Raji (cell line): ENCODE measurements around the gene MITF.

Experiments
- POLR2A ChIP-seq: IDR thresholded peaks from 2 replicates; pipeline ENCODE4 v1.6.1; 2011; ENCODE audit warnings: low read depth, low read length, control low read depth; ENCODE audit not compliant: insufficient read depth

Gene MITF

DNA sequence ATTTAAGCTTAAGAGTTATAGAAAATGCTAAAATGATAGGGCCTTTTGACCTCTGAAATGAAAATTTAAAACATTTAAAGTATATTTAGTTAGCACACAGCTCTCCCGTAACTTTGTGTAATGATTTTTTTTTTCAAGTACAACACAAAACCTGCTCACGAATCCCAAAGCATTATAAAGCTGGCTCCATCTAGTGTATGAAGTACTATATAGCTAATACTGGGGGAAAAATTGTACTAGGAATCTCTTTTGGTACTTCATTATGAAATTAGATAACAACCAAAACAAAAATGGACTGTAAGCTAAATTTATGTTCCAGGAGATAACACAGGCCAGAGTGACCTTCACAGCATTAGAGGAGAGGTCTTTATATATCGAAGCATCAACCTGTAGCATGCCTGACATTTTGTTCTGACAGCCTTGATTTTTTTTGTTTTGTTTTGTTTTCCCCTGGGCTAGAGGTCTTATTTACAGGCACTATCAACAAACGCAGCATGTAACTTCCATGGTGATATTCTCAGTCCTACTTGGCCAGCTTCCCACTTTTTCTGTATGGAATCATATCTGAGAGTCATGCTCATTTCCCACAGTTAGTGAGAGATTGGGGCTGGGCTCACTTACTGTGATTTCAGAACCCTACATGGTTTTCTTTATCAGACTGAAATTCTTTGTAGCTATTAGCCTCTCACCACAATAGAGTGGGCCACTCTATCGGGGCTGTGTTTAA, 116.3 kb downstream of the MITF start:
- no peak for TF ChIP-seq POLR2A

DNA sequence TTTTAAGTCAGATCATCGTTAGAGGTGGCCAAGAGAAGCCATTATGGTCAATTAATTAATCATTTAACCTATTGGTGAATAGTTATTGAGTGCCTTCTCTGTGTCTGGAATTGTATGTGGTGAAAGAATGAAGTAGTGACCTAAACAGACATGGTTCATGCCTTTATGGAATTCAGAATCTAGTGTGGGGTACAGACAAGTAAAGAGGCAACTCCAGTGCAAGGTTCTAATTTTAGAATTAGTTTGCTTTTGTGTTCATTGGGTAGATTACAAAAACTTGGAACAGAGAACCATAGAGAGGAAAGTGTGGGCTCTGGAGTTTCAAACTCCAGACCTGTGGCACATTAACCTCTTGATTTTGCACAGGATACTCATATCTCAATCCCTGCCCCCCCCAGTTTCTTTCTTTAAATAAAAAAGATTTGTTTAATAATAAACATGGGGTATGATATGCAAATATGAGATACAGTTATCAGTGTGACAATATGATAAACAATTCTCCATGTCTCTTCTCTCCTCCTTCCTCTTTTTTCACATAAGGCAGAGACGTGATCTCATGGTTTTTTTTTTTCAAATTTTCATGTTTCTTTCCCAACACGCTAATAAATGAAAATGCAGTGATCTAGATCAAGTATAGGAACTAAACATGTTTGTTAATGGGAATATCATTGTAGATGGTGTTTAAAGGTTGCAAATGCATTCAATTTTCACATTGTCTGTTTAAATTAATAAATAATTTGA, 117.9 kb downstream of the MITF start:
- TF ChIP-seq POLR2A = no peak

DNA sequence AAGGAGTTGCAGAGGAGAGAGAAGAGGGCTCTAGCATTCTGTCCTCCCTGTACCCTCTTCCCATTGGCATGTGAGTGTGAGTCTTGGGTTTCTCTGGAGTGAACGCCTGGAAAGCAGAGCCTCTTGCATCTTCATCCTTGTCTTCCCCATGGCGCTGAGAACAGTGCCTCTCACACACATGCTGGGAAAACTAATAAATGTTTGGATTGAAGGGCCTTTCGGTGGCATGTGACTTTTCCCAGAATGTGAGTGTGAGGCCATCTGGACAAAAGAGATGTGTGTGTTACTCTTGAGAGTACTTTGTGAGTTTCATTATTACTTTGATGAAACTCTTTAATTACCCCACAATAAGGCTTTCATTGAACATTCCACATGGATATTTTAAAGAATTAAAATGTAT, 122.3 kb downstream of the MITF start:
- no peak for TF ChIP-seq POLR2A

DNA sequence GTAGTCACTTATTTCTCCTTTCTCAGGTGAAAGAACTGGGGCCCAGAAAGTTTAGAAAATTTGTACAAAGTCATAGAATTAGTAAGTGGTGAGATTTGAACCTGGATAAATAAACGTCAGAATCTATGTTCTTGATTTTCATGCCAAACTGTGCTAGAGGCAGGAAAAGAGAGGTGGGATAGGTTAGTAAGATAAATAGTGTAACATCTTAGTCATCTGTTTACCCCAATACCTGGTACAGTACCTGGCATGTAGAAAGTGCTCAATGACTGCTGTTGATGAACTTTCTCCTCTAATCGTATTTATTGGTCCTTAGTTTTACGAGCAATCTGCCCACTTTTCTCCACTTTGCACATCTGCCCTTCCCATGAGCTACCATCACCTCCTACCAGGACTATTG, 124.9 kb downstream of the MITF start:
- TF ChIP-seq POLR2A = no peak

DNA sequence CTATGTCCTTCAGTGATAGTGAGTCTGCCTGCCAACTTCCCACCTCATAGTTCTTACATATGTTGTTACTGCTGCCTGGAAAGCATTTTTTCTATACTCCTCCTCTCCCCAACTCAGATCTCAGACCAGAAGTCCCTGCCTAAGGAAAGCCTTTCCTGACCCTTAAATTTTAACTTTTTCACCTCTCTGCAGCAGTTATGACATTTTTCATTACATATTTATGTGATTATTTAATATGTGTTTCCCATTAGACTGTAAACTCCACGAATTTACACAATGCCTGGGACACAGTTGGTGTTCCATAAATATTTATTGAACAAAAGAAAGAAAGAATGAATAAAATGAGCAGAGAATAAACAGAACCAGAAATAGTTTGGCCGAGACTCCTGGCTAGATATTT, 125.5 kb downstream of the MITF start:
- no peak for TF ChIP-seq POLR2A

DNA sequence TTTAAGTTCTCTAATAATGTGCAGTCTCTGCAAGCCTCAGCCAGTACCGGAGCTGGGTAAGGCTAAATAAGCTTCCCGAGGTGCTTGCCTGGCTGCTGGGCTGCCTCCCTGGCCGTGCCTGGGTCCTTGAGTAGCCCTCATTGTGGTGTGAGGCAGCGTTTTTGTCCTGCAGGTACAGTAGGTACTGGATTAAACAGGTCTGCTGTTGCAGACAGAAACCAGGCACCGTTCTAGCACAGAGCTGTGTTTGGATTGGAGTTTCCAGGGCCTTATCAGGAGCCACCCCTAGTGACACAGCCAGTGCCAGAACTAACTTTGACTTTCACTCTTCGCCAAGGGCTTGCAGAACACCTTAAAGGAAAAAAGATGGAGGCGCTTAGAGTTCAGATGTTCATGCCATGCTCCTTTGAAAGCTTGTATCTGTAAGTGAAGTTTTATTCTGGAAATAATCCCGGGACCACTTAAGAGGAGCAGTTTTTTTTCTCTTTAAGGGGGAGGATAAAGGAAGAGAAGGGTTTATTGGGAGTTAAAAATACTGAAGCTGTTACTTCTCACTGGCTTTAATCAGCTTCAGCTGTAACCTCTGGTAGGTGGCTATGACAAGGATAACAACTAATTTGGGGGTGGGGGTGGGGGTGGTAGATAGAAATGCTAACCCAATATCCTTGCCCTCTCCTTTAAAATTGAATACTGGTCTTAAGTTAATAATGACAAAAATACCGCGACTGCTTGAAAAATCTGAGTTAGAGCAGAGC, 126.8 kb downstream of the MITF start:
- no peak for TF ChIP-seq POLR2A

DNA sequence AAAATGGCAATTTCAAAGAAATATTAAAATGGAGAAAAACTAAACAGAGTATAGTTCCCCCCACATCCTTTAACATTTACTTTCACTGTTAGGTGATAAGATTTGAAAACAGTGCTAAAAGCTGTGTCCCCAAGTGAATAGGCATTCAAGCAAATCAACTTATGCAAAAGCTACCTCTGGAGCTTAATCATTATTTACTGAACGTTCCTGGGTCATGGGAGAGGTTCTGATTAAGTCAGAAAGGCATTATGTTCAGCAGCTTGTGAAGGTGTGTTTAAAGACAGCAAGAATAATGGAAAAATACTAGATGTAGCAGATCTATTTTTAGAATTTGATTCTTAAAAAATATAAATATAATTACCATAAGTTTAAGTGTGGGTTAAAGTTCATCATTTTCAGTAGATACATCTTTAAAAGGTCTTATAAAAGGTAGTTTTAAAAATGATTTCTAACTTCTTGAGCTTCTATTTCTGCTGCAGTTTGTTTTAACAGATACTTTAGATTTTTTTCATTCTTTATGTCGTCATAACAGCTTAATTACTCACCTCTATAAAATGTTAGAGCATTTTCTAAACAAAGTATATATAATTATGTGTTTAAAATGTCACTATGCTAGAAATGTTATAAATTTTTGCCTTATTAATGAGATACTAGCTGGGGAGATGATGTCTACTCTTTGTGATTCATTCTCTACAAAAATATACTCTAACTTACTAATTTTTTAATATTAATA, 127.9 kb downstream of the MITF start:
- TF ChIP-seq POLR2A = no peak

DNA sequence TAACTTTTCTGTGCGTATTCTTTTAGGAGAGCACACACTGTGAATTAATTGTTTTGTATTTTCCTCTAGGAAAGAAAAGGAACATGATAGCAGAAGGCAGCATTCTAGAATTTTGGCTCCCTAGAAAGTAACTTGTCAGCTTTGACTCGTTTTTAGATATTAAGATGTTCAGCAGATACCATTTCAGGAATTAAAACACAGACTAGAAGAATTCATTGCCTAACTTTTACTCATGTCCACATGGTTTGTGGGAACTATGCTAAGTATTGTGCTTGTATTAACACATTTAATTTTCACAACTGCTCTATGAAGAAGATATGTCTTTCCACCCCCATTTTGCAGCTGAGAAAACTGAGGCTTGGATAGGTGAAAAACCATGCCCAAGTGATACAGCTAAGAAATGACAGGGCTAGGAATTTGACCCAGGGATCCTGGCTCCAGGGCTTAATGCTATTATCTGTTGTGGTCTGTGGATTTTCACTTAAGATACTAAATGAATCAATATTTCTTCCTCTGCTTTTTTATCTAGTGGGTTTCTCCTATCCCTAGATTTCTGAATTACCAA, 128.8 kb downstream of the MITF start:
- no peak for TF ChIP-seq POLR2A

DNA sequence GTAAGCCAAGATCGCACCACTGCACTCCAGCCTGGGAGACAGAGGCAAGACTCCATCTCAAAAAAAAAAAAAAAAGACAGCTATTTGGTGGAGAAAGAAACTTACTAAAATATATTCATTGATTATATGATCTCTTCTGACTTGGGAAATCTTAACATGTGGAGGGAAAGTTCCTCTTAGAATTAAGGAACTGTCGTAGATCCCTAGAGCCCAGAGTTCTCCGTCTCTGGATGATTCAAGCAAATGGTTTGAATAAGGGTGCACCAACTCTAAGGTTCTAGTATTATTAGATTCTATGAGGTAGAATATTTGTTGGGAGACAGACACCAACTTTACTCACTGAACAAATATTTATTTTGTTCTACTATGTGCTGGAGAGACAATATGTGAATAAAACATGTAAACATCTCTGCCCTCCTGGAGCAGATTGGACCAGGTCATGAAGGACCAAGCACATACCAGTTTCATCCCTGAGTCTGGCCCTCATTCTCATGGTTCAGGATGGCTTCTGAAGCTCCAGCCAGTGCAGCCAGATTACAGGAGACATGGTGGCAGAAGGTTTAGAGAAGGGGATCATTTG, 129.7 kb downstream of the MITF start:
- TF ChIP-seq POLR2A = no peak

DNA sequence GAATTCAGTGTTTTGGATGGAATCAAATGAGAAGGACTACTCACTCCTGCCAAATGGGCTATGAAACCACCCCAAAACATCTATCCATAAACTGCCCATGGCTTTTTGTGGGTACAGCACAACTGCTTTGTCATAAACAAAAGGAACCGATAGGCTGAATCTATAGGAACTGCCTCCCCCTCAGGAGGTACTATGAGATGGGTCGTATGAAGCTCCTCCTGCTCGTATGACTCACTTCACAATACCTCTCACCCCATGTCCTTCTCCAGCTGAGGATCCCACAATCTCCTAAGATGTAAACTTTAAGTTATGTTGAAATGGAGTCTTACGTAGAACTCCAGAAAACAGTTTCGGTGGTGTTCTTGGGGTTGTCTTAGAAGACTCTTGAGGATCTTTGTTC, 130.4 kb downstream of the MITF start:
- TF ChIP-seq POLR2A = no peak

DNA sequence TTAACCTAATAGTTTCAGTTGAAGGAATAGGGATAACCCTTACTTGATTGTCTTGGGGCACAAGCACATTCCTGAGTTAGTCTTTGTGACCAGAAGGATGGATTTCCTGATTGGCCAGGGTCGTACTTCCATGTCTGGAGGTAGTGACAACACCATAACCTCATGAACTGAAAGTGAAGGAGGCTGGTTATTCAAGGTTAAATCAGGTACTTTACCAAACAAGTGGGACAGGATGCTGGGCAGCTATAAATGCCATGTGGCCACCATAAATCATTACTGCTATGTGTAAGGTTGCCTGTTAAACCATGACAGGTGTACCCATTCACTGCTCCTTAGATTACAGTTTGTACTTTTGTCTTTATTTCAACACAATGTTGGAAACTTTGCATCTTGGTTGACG, 132.0 kb downstream of the MITF start:
- no peak for TF ChIP-seq POLR2A

DNA sequence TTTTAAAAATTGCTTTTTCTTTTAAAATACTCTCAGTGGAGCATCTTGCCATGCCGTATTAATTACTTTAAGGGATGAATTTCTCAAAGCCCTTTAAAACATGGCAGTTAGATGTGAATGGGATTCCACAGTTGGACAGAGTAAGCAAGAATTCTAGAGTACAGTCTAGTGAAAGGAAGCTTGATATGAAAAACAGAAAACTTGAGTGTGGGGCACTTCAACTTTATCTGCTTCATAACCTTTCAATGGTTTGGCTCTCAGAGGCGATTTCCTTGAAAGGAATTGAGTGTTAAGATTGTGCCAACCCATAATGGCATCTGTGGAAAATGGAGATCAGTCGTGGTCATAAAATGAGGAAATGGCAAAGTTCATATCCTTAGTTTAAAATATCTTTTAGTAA, 132.6 kb downstream of the MITF start:
- no peak for TF ChIP-seq POLR2A

DNA sequence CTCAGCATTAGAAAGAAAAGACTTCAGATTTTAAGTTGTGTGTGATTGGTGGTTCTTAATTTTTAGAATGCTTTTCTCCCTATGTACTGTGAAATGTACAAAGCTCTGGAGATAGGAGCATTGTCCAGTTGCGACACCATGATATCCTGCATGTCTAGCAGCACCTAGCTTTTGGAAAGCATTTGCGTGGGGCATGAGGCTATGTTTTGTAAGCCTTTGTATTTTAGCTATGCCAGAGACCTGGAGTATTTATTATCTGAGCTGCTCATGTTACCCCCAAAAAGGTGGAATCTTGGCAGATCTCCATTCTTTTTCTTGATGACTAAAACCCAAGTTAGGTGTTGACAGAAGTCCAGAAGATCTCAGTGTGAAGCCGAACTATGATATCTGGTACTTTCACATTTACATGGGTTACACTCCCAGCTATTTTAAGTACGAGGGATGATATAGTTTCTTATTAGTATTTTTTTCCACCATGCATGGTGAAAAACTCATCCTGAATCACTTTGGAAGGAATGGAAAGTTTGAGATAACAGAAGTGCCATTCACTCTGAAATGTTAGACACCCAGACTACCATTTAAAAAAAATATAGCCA, 133.6 kb downstream of the MITF start:
- no peak for TF ChIP-seq POLR2A

DNA sequence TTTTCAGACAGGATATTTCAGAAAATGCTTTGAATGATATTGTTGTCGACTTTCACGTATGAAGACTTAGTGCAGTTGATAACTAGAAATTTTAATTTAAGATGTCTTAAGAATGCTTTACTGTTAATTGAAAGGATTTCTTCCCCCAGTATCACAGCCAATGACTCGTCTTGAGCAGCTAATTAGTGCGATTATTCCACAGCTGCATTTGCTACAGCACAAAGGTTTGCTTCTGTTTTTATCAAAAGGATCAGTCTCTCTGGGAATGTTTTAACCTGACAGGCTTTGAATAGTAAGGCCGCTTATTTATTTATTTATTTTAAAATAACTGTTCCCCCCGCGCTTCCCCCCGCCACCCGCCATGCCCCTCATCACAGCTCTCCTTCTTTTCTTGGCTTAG, 136.8 kb downstream of the MITF start:
- no peak for TF ChIP-seq POLR2A
